ENCODE data around the gene DYNC1I1.

DYNC1I1 gene

DNA sequence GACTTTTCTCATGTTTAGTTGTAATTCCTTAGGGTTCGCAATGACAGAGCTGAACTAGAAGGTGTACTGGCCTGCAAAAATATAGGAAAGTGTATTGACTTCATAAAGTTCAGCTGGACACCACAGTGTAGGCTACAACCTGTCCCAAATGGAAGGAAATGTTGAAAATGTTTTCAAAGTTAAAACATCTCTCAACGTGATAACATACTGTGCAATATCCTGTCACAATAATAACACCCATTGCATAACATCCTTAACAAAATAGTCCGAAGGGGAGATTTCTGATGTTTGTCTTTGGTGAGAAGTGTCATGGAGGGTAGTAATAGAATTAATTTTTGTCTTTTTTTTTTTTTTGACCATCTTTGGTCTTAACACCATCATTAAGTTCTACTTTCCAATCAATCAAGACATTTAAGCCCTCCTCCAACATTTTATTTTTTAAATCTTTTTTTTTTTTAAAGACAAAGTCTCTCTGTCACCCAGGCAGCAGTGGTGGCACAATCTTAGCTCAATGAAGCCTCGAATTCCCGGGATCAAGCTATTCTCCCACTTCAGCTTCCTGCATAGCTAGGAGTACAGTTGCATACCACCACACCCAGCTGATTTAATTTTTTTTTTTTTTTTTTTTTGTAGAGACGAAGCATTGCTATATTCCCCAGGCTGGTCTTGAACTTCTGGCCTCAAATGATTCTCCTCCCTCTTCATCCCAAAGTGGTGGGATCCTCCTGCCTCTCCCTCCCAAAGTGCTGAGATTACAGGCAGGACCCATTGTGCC is 45.7 kb downstream of the DYNC1I1 start:
- no peaks in the 10 kb centered on the region for H3K79me1 ChIP-seq (ENCODE audit: low read depth, low read length)
- H3K4me1 ChIP-seq (ENCODE audit: control insufficient read depth in 2 of 2, insufficient read depth in 1 of 2, low read depth in 1 of 2, low read length in 2 of 2) = peaks cover 0 to 3% of the 10 kb centered on the region in 2 donors
- WGBS, 2 donors (ENCODE audit: extremely low coverage in 2 of 2, insufficient read length in 2 of 2, insufficient replicate concordance in 1 of 2) = no CpG with 5 or more reads among the region's 6 CpGs
- no peaks in the 10 kb centered on the region for H3K27me3 ChIP-seq (ENCODE audit: control insufficient read depth in 3 of 3, insufficient read depth in 3 of 3, low read depth in 1 of 3, low read length in 3 of 3)
- no peak overlapping the region for H2BK120ac ChIP-seq (ENCODE audit: low read depth, low read length)
- H3K36me3 ChIP-seq (replicated peaks in 1 of 2; ENCODE audit: control insufficient read depth in 2 of 2, insufficient read depth in 2 of 2, low read length in 2 of 2) = no peaks in the 10 kb centered on the region
- no peak overlapping the region for H3K4ac ChIP-seq (ENCODE audit: low read length)
- no peaks in the 10 kb centered on the region for H3K9me3 ChIP-seq (replicated peaks in 1 of 2; ENCODE audit: control insufficient read depth in 2 of 2, insufficient read depth in 1 of 2, low read depth in 1 of 2, low read length in 2 of 2)
- H2AFZ ChIP-seq (ENCODE audit: low read length) = no peak overlapping the region
- H3K9ac ChIP-seq (ENCODE audit: low read depth, low read length, poor library complexity) = no peak overlapping the region
- no peak for DNase-seq (ENCODE audit: low spot score)
- no peak overlapping the region for H2BK5ac ChIP-seq (ENCODE audit: low read length)
- H3K4me2 ChIP-seq (ENCODE audit: insufficient read depth, low read length, poor library complexity, severe bottlenecking) = no peak overlapping the region
- H3K18ac ChIP-seq (ENCODE audit: low read length) = no peak overlapping the region
- no peak overlapping the region for H3K14ac ChIP-seq (ENCODE audit: low read length)
- H2AK5ac ChIP-seq (ENCODE audit: low read depth, low read length) = no peak overlapping the region
- H2BK15ac ChIP-seq (ENCODE audit: low read length) = no peak overlapping the region
- no peak overlapping the region for H3K27ac ChIP-seq (replicated peaks; ENCODE audit: low read length)
- no peak overlapping the region for H3K23ac ChIP-seq (ENCODE audit: low read depth, low read length, poor library complexity)
- H4K8ac ChIP-seq (ENCODE audit: low read depth, low read length) = no peak overlapping the region
- no peak overlapping the region for H4K91ac ChIP-seq (ENCODE audit: low read depth, low read length, poor library complexity)
- no peak overlapping the region for H3K4me3 ChIP-seq (ENCODE audit: low read length in 2 of 2)
- H2BK12ac ChIP-seq (ENCODE audit: low read length) = no peak overlapping the region

DNA sequence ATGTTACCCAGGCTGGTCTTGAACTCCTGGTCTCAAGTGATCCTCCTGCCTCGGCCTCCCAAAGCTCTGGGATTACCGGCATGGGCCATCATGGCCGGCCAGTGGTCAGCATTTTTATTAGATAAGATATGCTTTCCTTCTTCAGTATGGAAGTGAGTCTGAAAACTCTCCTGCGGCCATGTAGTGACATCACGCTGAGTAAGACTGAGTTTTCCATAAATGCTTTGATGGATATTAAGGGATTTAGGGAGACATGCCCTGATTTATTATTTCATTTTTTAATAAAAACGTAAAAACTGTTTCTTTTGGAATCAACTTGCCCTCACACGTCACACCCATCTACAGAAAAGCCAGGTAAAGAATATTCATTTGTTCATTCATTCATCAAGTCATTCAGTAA is 48.4 kb downstream of the DYNC1I1 start:
- no peaks in the 10 kb centered on the region for H3K9me3 ChIP-seq (replicated peaks in 1 of 2; ENCODE audit: control insufficient read depth in 2 of 2, insufficient read depth in 1 of 2, low read depth in 1 of 2, low read length in 2 of 2)
- H3K4ac ChIP-seq (ENCODE audit: low read length) = no peak overlapping the region
- H2BK15ac ChIP-seq (ENCODE audit: low read length) = no peak overlapping the region
- H3K4me1 ChIP-seq (ENCODE audit: control insufficient read depth in 2 of 2, insufficient read depth in 1 of 2, low read depth in 1 of 2, low read length in 2 of 2) = peaks cover 0 to 3% of the 10 kb centered on the region in 2 donors
- no peak overlapping the region for H4K8ac ChIP-seq (ENCODE audit: low read depth, low read length)
- no peak for DNase-seq (ENCODE audit: low spot score)
- no peak overlapping the region for H3K4me2 ChIP-seq (ENCODE audit: insufficient read depth, low read length, poor library complexity, severe bottlenecking)
- H3K23ac ChIP-seq (ENCODE audit: low read depth, low read length, poor library complexity) = no peak overlapping the region
- no peak overlapping the region for H2BK12ac ChIP-seq (ENCODE audit: low read length)
- H4K91ac ChIP-seq (ENCODE audit: low read depth, low read length, poor library complexity) = no peak overlapping the region
- no peaks in the 10 kb centered on the region for H3K27me3 ChIP-seq (ENCODE audit: control insufficient read depth in 3 of 3, insufficient read depth in 3 of 3, low read depth in 1 of 3, low read length in 3 of 3)
- H3K79me1 ChIP-seq (ENCODE audit: low read depth, low read length) = no peaks in the 10 kb centered on the region
- H3K27ac ChIP-seq (replicated peaks; ENCODE audit: low read length) = no peak overlapping the region
- no peak overlapping the region for H3K18ac ChIP-seq (ENCODE audit: low read length)
- H2BK5ac ChIP-seq (ENCODE audit: low read length) = no peak overlapping the region
- H3K9ac ChIP-seq (ENCODE audit: low read depth, low read length, poor library complexity) = no peak overlapping the region
- H3K14ac ChIP-seq (ENCODE audit: low read length) = no peak overlapping the region
- H2AK5ac ChIP-seq (ENCODE audit: low read depth, low read length) = no peak overlapping the region
- WGBS, 2 donors (ENCODE audit: extremely low coverage in 2 of 2, insufficient read length in 2 of 2, insufficient replicate concordance in 1 of 2) = no CpG with 5 or more reads among the region's 7 CpGs
- no peaks in the 10 kb centered on the region for H3K36me3 ChIP-seq (replicated peaks in 1 of 2; ENCODE audit: control insufficient read depth in 2 of 2, insufficient read depth in 2 of 2, low read length in 2 of 2)
- H3K4me3 ChIP-seq (ENCODE audit: low read length in 2 of 2) = no peak overlapping the region
- no peak overlapping the region for H2AFZ ChIP-seq (ENCODE audit: low read length)
- H2BK120ac ChIP-seq (ENCODE audit: low read depth, low read length) = no peak overlapping the region

DNA sequence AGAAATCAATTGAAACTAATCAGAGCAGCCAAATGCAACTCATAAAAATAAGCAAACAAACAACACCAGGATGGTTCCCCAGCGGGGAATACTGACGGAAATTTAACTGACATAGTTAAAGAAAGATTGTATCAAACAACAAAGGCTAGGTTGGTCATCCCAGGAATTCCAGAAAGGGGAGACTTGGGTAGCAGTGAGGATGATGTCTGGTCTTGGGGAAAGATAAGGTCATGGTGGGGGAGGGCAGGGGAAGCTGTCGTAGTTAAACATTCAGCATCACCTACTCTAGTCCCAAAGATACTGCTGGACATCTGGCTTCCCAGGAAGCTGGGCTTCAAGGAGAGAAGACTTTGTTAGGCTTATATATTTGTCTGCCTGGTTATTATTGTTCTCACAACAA is 50.4 kb downstream of the DYNC1I1 start:
- no peak overlapping the region for H3K27ac ChIP-seq (replicated peaks; ENCODE audit: low read length)
- H3K4me2 ChIP-seq (ENCODE audit: insufficient read depth, low read length, poor library complexity, severe bottlenecking) = no peak overlapping the region
- H3K4ac ChIP-seq (ENCODE audit: low read length) = no peak overlapping the region

DNA sequence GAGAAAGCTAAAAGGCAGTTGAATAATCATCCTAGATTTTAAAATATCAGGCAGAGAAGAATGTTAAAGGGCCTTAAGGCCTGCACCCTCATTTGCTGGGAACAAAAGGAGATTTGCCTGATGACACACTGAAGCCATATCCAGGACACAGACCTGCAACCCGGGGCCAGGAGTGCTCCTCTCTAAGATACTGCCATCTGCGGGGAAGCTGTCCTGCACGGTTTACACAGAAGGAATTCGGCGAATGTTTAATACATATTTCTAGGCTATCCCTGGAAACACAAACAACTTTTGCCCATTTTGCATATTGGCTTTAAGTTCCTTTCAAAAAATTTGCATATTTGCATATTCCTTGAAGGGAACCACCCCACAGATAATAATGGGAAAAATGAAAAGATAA is 52.3 kb downstream of the DYNC1I1 start:
- H4K91ac ChIP-seq (ENCODE audit: low read depth, low read length, poor library complexity) = no peak overlapping the region
- H3K4me2 ChIP-seq (ENCODE audit: insufficient read depth, low read length, poor library complexity, severe bottlenecking) = no peak overlapping the region
- no peak overlapping the region for H2BK5ac ChIP-seq (ENCODE audit: low read length)
- H3K9ac ChIP-seq (ENCODE audit: low read depth, low read length, poor library complexity) = no peak overlapping the region
- H3K27me3 ChIP-seq (ENCODE audit: control insufficient read depth in 3 of 3, insufficient read depth in 3 of 3, low read depth in 1 of 3, low read length in 3 of 3) = peaks cover 0 to 4% (median 0%) of the 10 kb centered on the region in 3 experiments
- no peak overlapping the region for H2BK15ac ChIP-seq (ENCODE audit: low read length)
- H2AFZ ChIP-seq (ENCODE audit: low read length) = no peak overlapping the region
- H3K79me1 ChIP-seq (ENCODE audit: low read depth, low read length) = no peaks in the 10 kb centered on the region
- no peak for DNase-seq (ENCODE audit: low spot score)
- H2BK120ac ChIP-seq (ENCODE audit: low read depth, low read length) = no peak overlapping the region
- no peak overlapping the region for H3K14ac ChIP-seq (ENCODE audit: low read length)
- no peak overlapping the region for H2AK5ac ChIP-seq (ENCODE audit: low read depth, low read length)
- H3K36me3 ChIP-seq (replicated peaks in 1 of 2; ENCODE audit: control insufficient read depth in 2 of 2, insufficient read depth in 2 of 2, low read length in 2 of 2) = no peaks in the 10 kb centered on the region
- no peak overlapping the region for H2BK12ac ChIP-seq (ENCODE audit: low read length)
- H3K9me3 ChIP-seq (replicated peaks in 1 of 2; ENCODE audit: control insufficient read depth in 2 of 2, insufficient read depth in 1 of 2, low read depth in 1 of 2, low read length in 2 of 2) = no peaks in the 10 kb centered on the region
- WGBS, 2 donors (ENCODE audit: extremely low coverage in 2 of 2, insufficient read length in 2 of 2, insufficient replicate concordance in 1 of 2) = no CpG with 5 or more reads among the region's 5 CpGs
- H3K4me1 ChIP-seq (ENCODE audit: control insufficient read depth in 2 of 2, insufficient read depth in 1 of 2, low read depth in 1 of 2, low read length in 2 of 2) = peaks cover 0 to 8% of the 10 kb centered on the region in 2 donors
- H3K4ac ChIP-seq (ENCODE audit: low read length) = no peak overlapping the region
- no peak overlapping the region for H3K18ac ChIP-seq (ENCODE audit: low read length)
- no peak overlapping the region for H3K27ac ChIP-seq (replicated peaks; ENCODE audit: low read length)
- no peak overlapping the region for H3K4me3 ChIP-seq (ENCODE audit: low read length in 2 of 2)
- no peak overlapping the region for H4K8ac ChIP-seq (ENCODE audit: low read depth, low read length)
- no peak overlapping the region for H3K23ac ChIP-seq (ENCODE audit: low read depth, low read length, poor library complexity)

More for the DNA sequence above, 50.4 kb downstream of the DYNC1I1 start:
- no peak overlapping the region for H4K8ac ChIP-seq (ENCODE audit: low read depth, low read length)
- H3K9me3 ChIP-seq (replicated peaks in 1 of 2; ENCODE audit: control insufficient read depth in 2 of 2, insufficient read depth in 1 of 2, low read depth in 1 of 2, low read length in 2 of 2) = no peaks in the 10 kb centered on the region
- H2BK120ac ChIP-seq (ENCODE audit: low read depth, low read length) = no peak overlapping the region
- H2BK12ac ChIP-seq (ENCODE audit: low read length) = no peak overlapping the region
- H3K4me3 ChIP-seq (ENCODE audit: low read length in 2 of 2) = no peak overlapping the region
- no peaks in the 10 kb centered on the region for H3K79me1 ChIP-seq (ENCODE audit: low read depth, low read length)
- no peaks in the 10 kb centered on the region for H3K36me3 ChIP-seq (replicated peaks in 1 of 2; ENCODE audit: control insufficient read depth in 2 of 2, insufficient read depth in 2 of 2, low read length in 2 of 2)
- no peak overlapping the region for H2BK15ac ChIP-seq (ENCODE audit: low read length)
- no peak overlapping the region for H2AFZ ChIP-seq (ENCODE audit: low read length)
- no peak overlapping the region for H3K14ac ChIP-seq (ENCODE audit: low read length)
- H2AK5ac ChIP-seq (ENCODE audit: low read depth, low read length) = no peak overlapping the region
- WGBS, 2 donors (ENCODE audit: extremely low coverage in 2 of 2, insufficient read length in 2 of 2, insufficient replicate concordance in 1 of 2) = no CpG with 5 or more reads among the region's 3 CpGs
- H3K27me3 ChIP-seq (ENCODE audit: control insufficient read depth in 3 of 3, insufficient read depth in 3 of 3, low read depth in 1 of 3, low read length in 3 of 3) = peaks cover 0 to 4% (median 0%) of the 10 kb centered on the region in 3 experiments
- H3K23ac ChIP-seq (ENCODE audit: low read depth, low read length, poor library complexity) = no peak overlapping the region
- no peak overlapping the region for H2BK5ac ChIP-seq (ENCODE audit: low read length)
- H3K18ac ChIP-seq (ENCODE audit: low read length) = no peak overlapping the region
- H3K9ac ChIP-seq (ENCODE audit: low read depth, low read length, poor library complexity) = no peak overlapping the region
- DNase-seq (ENCODE audit: low spot score) = no peak
- H4K91ac ChIP-seq (ENCODE audit: low read depth, low read length, poor library complexity) = no peak overlapping the region
- H3K4me1 ChIP-seq (ENCODE audit: control insufficient read depth in 2 of 2, insufficient read depth in 1 of 2, low read depth in 1 of 2, low read length in 2 of 2) = peaks cover 0 to 5% of the 10 kb centered on the region in 2 donors
